T-helper 22 cell (primary cell): ENCODE measurements around the gene MCUR1.
"Not testable (repeated sequence)": the region's sequence is repeated elsewhere in the genome, so short reads cannot be mapped to it uniquely, and the experiment has no call there.

Experiments
- DNase-seq: peaks from one replicate; pipeline ENCODE4 v3.0.0-alpha.2; 2020; ENCODE audit warnings: low read depth

Gene MCUR1

GRCh38 chr6:13776602-13777001, 37.8 kb downstream of the MCUR1 start:
- DNase-seq = no peak

- DNase-seq = not testable (repeated sequence)
These were observed 38.9 kb downstream of the MCUR1 start for GRCh38 chr6:13775466-13775865.

- DNase-seq = not testable (repeated sequence)
These were observed 41.9 kb downstream of the MCUR1 start for GRCh38 chr6:13772358-13773030.

- no peak for DNase-seq
These were observed 44.7 kb downstream of the MCUR1 start for GRCh38 chr6:13769655-13770053.

GRCh38 chr6:13769034-13769654, 45.2 kb downstream of the MCUR1 start:
- no peak for DNase-seq

GRCh38 chr6:13767121-13767808, 47.1 kb downstream of the MCUR1 start:
- DNase-seq = no peak

GRCh38 chr6:13766201-13766634, 48.1 kb downstream of the MCUR1 start:
- DNase-seq = no peak

GRCh38 chr6:13765570-13765969, 48.8 kb downstream of the MCUR1 start:
- DNase-seq = no peak

GRCh38 chr6:13764996-13765395, 49.4 kb downstream of the MCUR1 start:
- DNase-seq = no peak

GRCh38 chr6:13763740-13764381, 50.5 kb downstream of the MCUR1 start:
- DNase-seq = no peak

- DNase-seq = no peak
These were observed 51.5 kb downstream of the MCUR1 start for GRCh38 chr6:13762611-13763441.

GRCh38 chr6:13761361-13762036, 52.9 kb downstream of the MCUR1 start:
- no peak for DNase-seq

- DNase-seq = no peak
These were observed 53.8 kb downstream of the MCUR1 start for GRCh38 chr6:13760307-13761304.

GRCh38 chr6:13759025-13759424, 55.3 kb downstream of the MCUR1 start:
- DNase-seq = no peak

GRCh38 chr6:13754644-13755043, 59.7 kb downstream of the MCUR1 start:
- no peak for DNase-seq

- DNase-seq = no peak
These were observed 70.6 kb downstream of the MCUR1 start for GRCh38 chr6:13743736-13744127.

GRCh38 chr6:13742961-13743735, 71.2 kb downstream of the MCUR1 start:
- no peak for DNase-seq

- DNase-seq = no peak
These were observed 73.0 kb downstream of the MCUR1 start for GRCh38 chr6:13741365-13741764.
